ENCODE results near the gene SVIL. TPM values are rescaled to one million over a fixed set of nuclear protein-coding genes. Genes with fewer than 3 reads are reported as not detected.
"Not testable (repeated sequence)": the region's sequence is repeated elsewhere in the genome, so short reads cannot be mapped to it uniquely, and the experiment has no call there.

SVIL gene
- total RNA-seq, 2 experiments from 2014 or later: 0.47 to 1.5 TPM

DNA sequence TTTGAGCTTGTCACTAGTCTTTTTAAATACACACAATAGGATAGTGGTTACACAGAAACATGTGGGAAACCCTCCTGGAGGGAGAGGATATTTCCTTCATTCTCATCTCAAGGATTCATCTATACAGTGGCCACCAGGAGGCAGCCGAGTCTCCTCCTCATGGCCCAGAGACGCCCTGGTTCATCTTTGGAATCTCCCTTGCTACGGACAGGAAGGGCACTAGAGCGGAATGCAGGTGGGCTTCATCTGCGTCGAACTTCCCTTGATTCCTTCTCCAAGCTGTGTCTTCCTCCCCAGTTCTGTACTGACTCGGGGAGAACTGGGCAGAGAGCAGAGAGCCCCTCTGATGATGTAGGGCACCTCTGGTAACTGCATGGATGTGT is 146.9 kb downstream of the SVIL start:
- BruUV-seq (replicated peaks); DNase-seq (ENCODE audit: low spot score); H3K27ac ChIP-seq (ENCODE audit: low read depth, low read length, poor library complexity, severe bottlenecking); intact Hi-C loops (cut with micrococcal nuclease; ENCODE audit: unreplicated experiment); H3K4me3 ChIP-seq (ENCODE audit: low read depth, low read length, poor library complexity, severe bottlenecking); POLR2A ChIA-PET; H3K9me3 ChIP-seq (ENCODE audit: low read length); H3K36me3 ChIP-seq (ENCODE audit: insufficient read depth, low read length); H3K9me2 ChIP-seq (ENCODE audit: insufficient read depth, low read length); H4K20me1 ChIP-seq (ENCODE audit: insufficient read depth, low read length): not testable (repeated sequence)
- TF ChIP-seq, protein P1, sequence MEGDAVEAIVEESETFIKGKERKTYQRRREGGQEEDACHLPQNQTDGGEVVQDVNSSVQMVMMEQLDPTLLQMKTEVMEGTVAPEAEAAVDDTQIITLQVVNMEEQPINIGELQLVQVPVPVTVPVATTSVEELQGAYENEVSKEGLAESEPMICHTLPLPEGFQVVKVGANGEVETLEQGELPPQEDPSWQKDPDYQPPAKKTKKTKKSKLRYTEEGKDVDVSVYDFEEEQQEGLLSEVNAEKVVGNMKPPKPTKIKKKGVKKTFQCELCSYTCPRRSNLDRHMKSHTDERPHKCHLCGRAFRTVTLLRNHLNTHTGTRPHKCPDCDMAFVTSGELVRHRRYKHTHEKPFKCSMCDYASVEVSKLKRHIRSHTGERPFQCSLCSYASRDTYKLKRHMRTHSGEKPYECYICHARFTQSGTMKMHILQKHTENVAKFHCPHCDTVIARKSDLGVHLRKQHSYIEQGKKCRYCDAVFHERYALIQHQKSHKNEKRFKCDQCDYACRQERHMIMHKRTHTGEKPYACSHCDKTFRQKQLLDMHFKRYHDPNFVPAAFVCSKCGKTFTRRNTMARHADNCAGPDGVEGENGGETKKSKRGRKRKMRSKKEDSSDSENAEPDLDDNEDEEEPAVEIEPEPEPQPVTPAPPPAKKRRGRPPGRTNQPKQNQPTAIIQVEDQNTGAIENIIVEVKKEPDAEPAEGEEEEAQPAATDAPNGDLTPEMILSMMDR (conservative IDR thresholded peaks at IDR 0.05; ENCODE audit: low read length): peak; percentile 70
- Histone ChIP-seq H3K4me2 (ENCODE audit: low read length) (0 out of 2 replicates have a peak overlapping the region, but pooled peaks have one; percentile 42), H2AFZ (ENCODE audit: low read length) (peak overlapping the region; percentile 53; the same call in 1 of the 2 replicates), H3K4me1 (ENCODE audit: insufficient read depth, low read length, poor library complexity, severe bottlenecking) (peaks cover 59% of the 10 kb centered on the region), H3K79me2 (ENCODE audit: insufficient read depth, low read depth, low read length) (peaks cover 12% of the 10 kb centered on the region; the same call in 1 of the 2 replicates)
- CTCF ChIA-PET (ENCODE audit: unreplicated experiment): interaction anchor here (0.6 kb wide), 1 partner anchor 925 kb away, joined by 3 read pairs; no protein-coding TSS in a partner anchor

GRCh38 chr10:29487032-29487883 is 147.5 kb downstream of the SVIL start:
- Histone ChIP-seq H3K4me1 (ENCODE audit: insufficient read depth, low read length, poor library complexity, severe bottlenecking) (peaks cover 63% of the 10 kb centered on the region), H3K79me2 (ENCODE audit: insufficient read depth, low read depth, low read length) (peaks cover 12% of the 10 kb centered on the region; the same call in 1 of the 2 replicates), H3K4me2 (ENCODE audit: low read length) (peak overlapping the region; percentile 42), H2AFZ (ENCODE audit: low read length) (peak overlapping the region; percentile 53; the same call in 1 of the 2 replicates)
- H3K4me3 ChIP-seq (ENCODE audit: low read depth, low read length, poor library complexity, severe bottlenecking); BruUV-seq (replicated peaks); H4K20me1 ChIP-seq (ENCODE audit: insufficient read depth, low read length); H3K9me3 ChIP-seq (ENCODE audit: low read length); H3K27ac ChIP-seq (ENCODE audit: low read depth, low read length, poor library complexity, severe bottlenecking); H3K36me3 ChIP-seq (ENCODE audit: insufficient read depth, low read length); CTCF ChIA-PET (ENCODE audit: unreplicated experiment); H3K9me2 ChIP-seq (ENCODE audit: insufficient read depth, low read length); intact Hi-C loops (cut with micrococcal nuclease; ENCODE audit: unreplicated experiment): not testable (repeated sequence)
- POLR2A ChIA-PET: interaction anchor here (0.9 kb wide), 1 partner anchor 23 kb away, joined by 3 read pairs; no protein-coding TSS in a partner anchor
- DNase-seq (ENCODE audit: low spot score): peak; percentile 28

GRCh38 chr10:29486433-29486832 is 148.3 kb downstream of the SVIL start:
- Histone ChIP-seq H2AFZ (ENCODE audit: low read length) (no peak overlapping the region), H3K9me2 (ENCODE audit: insufficient read depth, low read length) (no peaks in the 10 kb centered on the region), H3K4me2 (ENCODE audit: low read length) (0 out of 2 replicates have a peak overlapping the region, but pooled peaks have one; percentile 42), H3K4me3 (ENCODE audit: low read depth, low read length, poor library complexity, severe bottlenecking) (no peak overlapping the region), H3K36me3 (ENCODE audit: insufficient read depth, low read length) (no peaks in the 10 kb centered on the region), H3K4me1 (ENCODE audit: insufficient read depth, low read length, poor library complexity, severe bottlenecking) (peaks cover 71% of the 10 kb centered on the region), H3K79me2 (ENCODE audit: insufficient read depth, low read depth, low read length) (peaks cover 14% of the 10 kb centered on the region; the same call in 1 of the 2 replicates), H3K27ac (ENCODE audit: low read depth, low read length, poor library complexity, severe bottlenecking) (no peak overlapping the region), H3K9me3 (ENCODE audit: low read length) (no peaks in the 10 kb centered on the region), H4K20me1 (ENCODE audit: insufficient read depth, low read length) (no peaks in the 10 kb centered on the region)
- no peak for DNase-seq (ENCODE audit: low spot score)
- CTCF ChIA-PET (ENCODE audit: unreplicated experiment): no interaction called here
- intact Hi-C loops (cut with micrococcal nuclease; ENCODE audit: unreplicated experiment): no loop called here
- BruUV-seq (replicated peaks): no TSS peak
- POLR2A ChIA-PET: interaction anchor here (0.9 kb wide), 1 partner anchor 23 kb away, joined by 3 read pairs; no protein-coding TSS in a partner anchor
- no peak for TF ChIP-seq EZH2phosphoT487 (IDR thresholded peaks at IDR 0.05; ENCODE audit: borderline replicate concordance, low read depth, low read length)
- TF ChIP-seq, protein P1 (conservative IDR thresholded peaks at IDR 0.05; ENCODE audit: low read length): no peak

DNA sequence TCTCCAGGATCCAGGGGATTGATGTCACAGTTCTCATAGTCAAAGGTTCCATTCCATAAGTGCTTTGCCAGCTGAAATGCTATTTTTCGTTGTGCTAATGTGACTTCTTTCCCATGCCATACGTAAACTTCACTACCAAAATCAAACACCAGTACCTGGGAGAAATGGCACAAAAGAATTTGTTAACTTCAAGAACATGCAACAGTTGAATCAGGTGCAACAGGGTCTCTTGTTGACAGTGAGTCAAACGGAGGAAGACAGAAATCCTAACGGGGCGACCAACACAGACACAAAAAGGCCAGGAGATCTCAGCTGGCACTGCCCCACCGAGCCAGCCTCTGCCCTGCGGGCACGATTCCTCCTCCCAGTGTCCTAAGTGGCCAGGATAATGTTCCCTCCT is 150.1 kb downstream of the SVIL start:
- H3K79me2 ChIP-seq (ENCODE audit: insufficient read depth, low read depth, low read length): peaks cover 31% of the 10 kb centered on the region
- peak overlapping the region; percentile 40; the same call in 1 of the 2 replicates for H2AFZ ChIP-seq (ENCODE audit: low read length)
- CTCF ChIA-PET (ENCODE audit: unreplicated experiment); POLR2A ChIA-PET; H3K9me2 ChIP-seq (ENCODE audit: insufficient read depth, low read length); H3K36me3 ChIP-seq (ENCODE audit: insufficient read depth, low read length); H4K20me1 ChIP-seq (ENCODE audit: insufficient read depth, low read length); BruUV-seq (replicated peaks); H3K9me3 ChIP-seq (ENCODE audit: low read length); DNase-seq (ENCODE audit: low spot score): not testable (repeated sequence)
- peaks cover 88% of the 10 kb centered on the region for H3K4me1 ChIP-seq (ENCODE audit: insufficient read depth, low read length, poor library complexity, severe bottlenecking)
- intact Hi-C loops (cut with micrococcal nuclease; ENCODE audit: unreplicated experiment): loop anchor here (5.0 kb wide), 1 partner anchor 1218 kb away; no protein-coding TSS in a partner anchor
- peak overlapping the region; percentile 43; the same call in 1 of the 2 replicates for H3K4me2 ChIP-seq (ENCODE audit: low read length)
- H3K27ac ChIP-seq (ENCODE audit: low read depth, low read length, poor library complexity, severe bottlenecking): peak overlapping the region; percentile 24
- peak overlapping the region; percentile 13 for H3K4me3 ChIP-seq (ENCODE audit: low read depth, low read length, poor library complexity, severe bottlenecking)
